Endodermal cell (in vitro differentiated cells): Measurements from ENCODE around the gene TIGD6. TPM values are rescaled to one million over a fixed set of nuclear protein-coding genes. Genes with fewer than 3 reads are reported as not detected.

Experiments used
- DNase-seq: peaks from one replicate; pipeline ENCODE4 v3.0.0-alpha.2; 2017
- H3K27ac ChIP-seq: 2 replicates; pipeline ENCODE4 v1.5.1; 2013; ENCODE audit warnings: mild to moderate bottlenecking, low read depth, low read length, moderate library complexity
- H3K27me3 ChIP-seq: 2 replicates; pipeline ENCODE4 v1.6.1; 2013; ENCODE audit warnings: mild to moderate bottlenecking, low read length, moderate library complexity; ENCODE audit not compliant: insufficient read depth, control insufficient read depth, poor library complexity, severe bottlenecking
- H3K36me3 ChIP-seq: 2 replicates; pipeline ENCODE4 v1.7.0; 2013; ENCODE audit warnings: mild to moderate bottlenecking, low read length, moderate library complexity; ENCODE audit not compliant: control insufficient read depth, insufficient read depth
- H3K4me1 ChIP-seq: one replicate; pipeline ENCODE4 v1.7.0; 2013; ENCODE audit warnings: low read length; ENCODE audit not compliant: control insufficient read depth, insufficient read depth
- H3K4me3 ChIP-seq: 2 replicates; pipeline ENCODE4 v1.5.1; 2013; ENCODE audit warnings: mild to moderate bottlenecking, low read length, moderate library complexity
- H3K9ac ChIP-seq: 2 replicates; pipeline ENCODE4 v1.6.1; 2013; ENCODE audit warnings: mild to moderate bottlenecking, low read length, moderate library complexity; ENCODE audit not compliant: poor library complexity, severe bottlenecking; ENCODE audit errors: extremely low read depth
- H3K9me3 ChIP-seq: 2 replicates; pipeline ENCODE4 v1.6.1; 2013; ENCODE audit warnings: mild to moderate bottlenecking, low read length, moderate library complexity; ENCODE audit not compliant: control insufficient read depth
- H3K27ac Mint-ChIP-seq: 2 replicates; pipeline ENCODE4 v1.8.0; 2020; ENCODE audit warnings: mixed read lengths
- H3K27me3 Mint-ChIP-seq: 2 replicates; pipeline ENCODE4 v1.8.0; 2021; ENCODE audit warnings: mild to moderate bottlenecking, mixed read lengths; ENCODE audit not compliant: insufficient read depth
- H3K36me3 Mint-ChIP-seq: 2 replicates; pipeline ENCODE4 v1.8.0; 2020; ENCODE audit warnings: low read depth, mixed read lengths
- H3K4me1 Mint-ChIP-seq: 2 replicates; pipeline ENCODE4 v1.8.0; 2020; ENCODE audit warnings: mixed read lengths
- H3K4me3 Mint-ChIP-seq: 2 replicates; pipeline ENCODE4 v1.8.0; 2020; ENCODE audit warnings: mild to moderate bottlenecking, moderate library complexity, mixed read lengths
- H3K9me3 Mint-ChIP-seq: 2 replicates; pipeline ENCODE4 v1.8.0; 2020; ENCODE audit warnings: mild to moderate bottlenecking, mixed read lengths
- whole genome bisulfite sequencing, 2 experiments: methylation state at CpG; one replicate each; pipeline versions ENCODE4 v1.1.5 to v1.1.7; 2013; ENCODE audit warnings: missing lambda C conversion rate in 2 of 2, mixed read lengths in 1 of 2; ENCODE audit not compliant: insufficient coverage in 1 of 2, insufficient read length in 1 of 2; 5-methylcytosine and 5-hydroxymethylcytosine counted together
- total RNA-seq, 2 donors: library from RNA; stranded (reverse); fragmentation: NEBNext Ultra II Directional in 1 of 2; extraction: Animal tissue kit (Norgen Biotek cat#: 25700) in 1 of 2; gene quantifications; 2 replicates in 1 of 2; 3 replicates in 1 of 2; pipeline ENCODE4 v1.2.1, GENCODE V29; 2021
- TF ChIP-seq, protein P1 (sequence below): fragments of 200-600 bp; sonication (generic); conservative IDR thresholded peaks from 2 replicates; pipeline ENCODE4 v1.5.0; 2021; ENCODE audit warnings: antibody characterized with exemption, mild to moderate bottlenecking

Gene TIGD6
- total RNA-seq, 2 donors from 2014 or later = 3.4 to 3.8 TPM

DNA sequence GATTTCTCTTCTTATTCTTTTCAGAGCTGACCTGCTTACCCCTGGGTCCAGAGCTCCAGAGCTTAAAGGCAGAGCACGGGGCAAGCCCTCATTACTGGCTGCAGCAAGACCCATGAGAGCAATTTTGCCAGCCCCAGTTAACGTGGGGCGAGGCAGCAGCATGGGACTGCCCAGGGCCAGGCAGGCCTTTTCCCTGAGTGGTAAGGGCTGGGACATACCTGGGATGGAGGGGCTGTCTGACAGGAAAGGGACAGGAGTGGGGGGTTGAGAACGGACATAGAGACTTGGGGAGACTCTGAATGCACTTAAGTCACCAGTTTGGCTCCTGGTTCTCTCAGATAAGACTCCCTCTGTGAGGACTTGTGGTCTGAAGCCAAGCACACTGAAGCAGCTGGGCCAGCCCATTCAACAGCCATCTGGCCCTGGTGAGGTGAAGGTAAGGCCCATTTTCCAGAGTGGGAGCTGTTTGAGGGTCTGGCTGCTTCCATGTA is 26.3 kb upstream of the TIGD6 start:
- H3K9me3 Mint-ChIP-seq = no peaks in the 10 kb centered on the region
- peak overlapping the region; percentile 66 for H3K27ac Mint-ChIP-seq
- H3K36me3 Mint-ChIP-seq = peaks cover 75% of the 10 kb centered on the region
- Histone ChIP-seq H3K4me1 (no peaks in the 10 kb centered on the region), H3K9ac (no peak overlapping the region), H3K27ac (no peak overlapping the region), H3K27me3 (no peaks in the 10 kb centered on the region), H3K9me3 (no peaks in the 10 kb centered on the region), H3K36me3 (peaks cover 87% of the 10 kb centered on the region), H3K4me3 (no peak overlapping the region)
- H3K4me1 Mint-ChIP-seq = peaks cover 9% of the 10 kb centered on the region
- H3K4me3 Mint-ChIP-seq = no peak overlapping the region
- TF ChIP-seq, protein P1, sequence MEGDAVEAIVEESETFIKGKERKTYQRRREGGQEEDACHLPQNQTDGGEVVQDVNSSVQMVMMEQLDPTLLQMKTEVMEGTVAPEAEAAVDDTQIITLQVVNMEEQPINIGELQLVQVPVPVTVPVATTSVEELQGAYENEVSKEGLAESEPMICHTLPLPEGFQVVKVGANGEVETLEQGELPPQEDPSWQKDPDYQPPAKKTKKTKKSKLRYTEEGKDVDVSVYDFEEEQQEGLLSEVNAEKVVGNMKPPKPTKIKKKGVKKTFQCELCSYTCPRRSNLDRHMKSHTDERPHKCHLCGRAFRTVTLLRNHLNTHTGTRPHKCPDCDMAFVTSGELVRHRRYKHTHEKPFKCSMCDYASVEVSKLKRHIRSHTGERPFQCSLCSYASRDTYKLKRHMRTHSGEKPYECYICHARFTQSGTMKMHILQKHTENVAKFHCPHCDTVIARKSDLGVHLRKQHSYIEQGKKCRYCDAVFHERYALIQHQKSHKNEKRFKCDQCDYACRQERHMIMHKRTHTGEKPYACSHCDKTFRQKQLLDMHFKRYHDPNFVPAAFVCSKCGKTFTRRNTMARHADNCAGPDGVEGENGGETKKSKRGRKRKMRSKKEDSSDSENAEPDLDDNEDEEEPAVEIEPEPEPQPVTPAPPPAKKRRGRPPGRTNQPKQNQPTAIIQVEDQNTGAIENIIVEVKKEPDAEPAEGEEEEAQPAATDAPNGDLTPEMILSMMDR = no peak
- no peaks in the 10 kb centered on the region for H3K27me3 Mint-ChIP-seq
- 95 to 100% methylated on average over 4 of the region's 4 CpGs for WGBS, 2 experiments
- no peak for DNase-seq

DNA sequence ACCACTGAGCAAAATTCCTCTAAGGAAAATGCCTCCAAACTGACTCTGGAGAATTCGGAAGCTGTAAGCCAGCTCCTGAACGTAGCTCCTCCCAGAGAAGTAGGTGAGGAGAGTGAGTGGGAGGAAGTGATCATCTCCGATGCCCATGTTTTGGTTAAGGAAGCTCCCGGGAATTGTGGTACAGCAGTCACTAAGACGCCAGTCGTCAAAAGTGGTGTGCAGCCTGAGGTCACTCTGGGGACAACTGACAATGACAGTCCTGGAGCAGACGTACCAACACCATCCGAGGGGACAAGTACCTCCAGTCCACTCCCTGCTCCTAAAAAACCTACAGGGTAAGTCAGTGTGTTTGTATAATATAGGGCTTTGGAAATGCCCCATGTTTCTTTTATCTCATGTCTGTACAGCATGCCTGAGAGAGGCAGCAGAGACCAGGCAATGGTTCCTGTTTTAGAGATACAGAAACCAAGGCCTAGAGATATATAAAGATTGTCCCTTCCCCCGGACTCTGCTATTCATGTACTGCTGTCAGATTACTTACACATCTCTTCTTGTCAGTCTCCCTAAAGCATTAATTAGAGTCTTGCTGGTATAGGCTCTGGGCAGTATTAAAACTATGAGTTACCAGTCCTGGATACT is 24.0 kb upstream of the TIGD6 start:
- H3K4me3 Mint-ChIP-seq = no peak overlapping the region
- no peaks in the 10 kb centered on the region for H3K27me3 Mint-ChIP-seq
- 93% methylated on average over 5 to 9 of the region's 9 CpGs for WGBS, 2 experiments
- no peak for DNase-seq
- peaks cover 78% of the 10 kb centered on the region for H3K36me3 Mint-ChIP-seq
- H3K9me3 Mint-ChIP-seq = no peaks in the 10 kb centered on the region
- TF ChIP-seq, protein P1 = no peak
- peaks cover 88% of the 10 kb centered on the region for H3K36me3 ChIP-seq
- peak overlapping the region; percentile 39 for H3K27ac Mint-ChIP-seq
- H3K27me3 ChIP-seq = no peaks in the 10 kb centered on the region
- no peak overlapping the region for H3K4me3 ChIP-seq
- H3K4me1 Mint-ChIP-seq = peaks cover 16% of the 10 kb centered on the region
- no peak overlapping the region for H3K9ac ChIP-seq
- no peaks in the 10 kb centered on the region for H3K4me1 ChIP-seq
- H3K27ac ChIP-seq = no peak overlapping the region
- H3K9me3 ChIP-seq = no peaks in the 10 kb centered on the region

DNA sequence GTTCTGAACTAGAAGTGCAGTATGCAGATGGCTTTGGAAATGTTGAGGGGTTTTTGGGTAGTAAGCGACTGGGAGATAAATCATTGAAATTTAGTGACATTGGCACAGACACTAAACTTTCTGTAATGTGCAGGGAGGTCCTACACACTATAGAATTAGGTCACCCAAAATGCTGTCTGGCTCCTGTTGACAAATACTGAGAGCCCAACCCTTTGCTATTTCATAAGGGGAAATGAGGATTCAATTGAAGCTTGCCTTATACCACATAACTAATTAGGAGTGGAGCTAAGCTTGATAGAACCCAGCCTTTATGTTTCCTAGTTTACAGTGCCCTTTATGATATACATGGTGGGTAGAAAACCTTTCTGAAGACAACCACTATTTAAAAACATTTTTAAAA is 22.7 kb upstream of the TIGD6 start:
- peaks cover 94% of the 10 kb centered on the region for H3K36me3 ChIP-seq
- Mint-ChIP-seq H3K4me1 (peaks cover 16% of the 10 kb centered on the region), H3K27me3 (no peaks in the 10 kb centered on the region), H3K27ac (peak overlapping the region; percentile 86), H3K4me3 (no peak overlapping the region), H3K36me3 (peaks cover 82% of the 10 kb centered on the region), H3K9me3 (no peaks in the 10 kb centered on the region)
- H3K4me3 ChIP-seq = no peak overlapping the region
- no peaks in the 10 kb centered on the region for H3K9me3 ChIP-seq
- no peak overlapping the region for H3K27ac ChIP-seq
- 88 to 96% methylated on average over 1 of the region's 1 CpG for WGBS, 2 experiments
- DNase-seq = no peak
- no peaks in the 10 kb centered on the region for H3K27me3 ChIP-seq
- TF ChIP-seq, protein P1 = no peak
- H3K9ac ChIP-seq = no peak overlapping the region
- no peaks in the 10 kb centered on the region for H3K4me1 ChIP-seq
